Activated CD8-positive, alpha-beta memory T cell treated with anti-CD3 and anti-CD28 coated beads for 4 hours (primary cell): ENCODE data around the gene COL11A2.

Source experiments
- DNase-seq, 2 donors: peaks; one replicate each; pipeline ENCODE4 v3.0.0-alpha.2; 2020; ENCODE audit warnings: low read depth in 2 of 2

The COL11A2 gene

DNA sequence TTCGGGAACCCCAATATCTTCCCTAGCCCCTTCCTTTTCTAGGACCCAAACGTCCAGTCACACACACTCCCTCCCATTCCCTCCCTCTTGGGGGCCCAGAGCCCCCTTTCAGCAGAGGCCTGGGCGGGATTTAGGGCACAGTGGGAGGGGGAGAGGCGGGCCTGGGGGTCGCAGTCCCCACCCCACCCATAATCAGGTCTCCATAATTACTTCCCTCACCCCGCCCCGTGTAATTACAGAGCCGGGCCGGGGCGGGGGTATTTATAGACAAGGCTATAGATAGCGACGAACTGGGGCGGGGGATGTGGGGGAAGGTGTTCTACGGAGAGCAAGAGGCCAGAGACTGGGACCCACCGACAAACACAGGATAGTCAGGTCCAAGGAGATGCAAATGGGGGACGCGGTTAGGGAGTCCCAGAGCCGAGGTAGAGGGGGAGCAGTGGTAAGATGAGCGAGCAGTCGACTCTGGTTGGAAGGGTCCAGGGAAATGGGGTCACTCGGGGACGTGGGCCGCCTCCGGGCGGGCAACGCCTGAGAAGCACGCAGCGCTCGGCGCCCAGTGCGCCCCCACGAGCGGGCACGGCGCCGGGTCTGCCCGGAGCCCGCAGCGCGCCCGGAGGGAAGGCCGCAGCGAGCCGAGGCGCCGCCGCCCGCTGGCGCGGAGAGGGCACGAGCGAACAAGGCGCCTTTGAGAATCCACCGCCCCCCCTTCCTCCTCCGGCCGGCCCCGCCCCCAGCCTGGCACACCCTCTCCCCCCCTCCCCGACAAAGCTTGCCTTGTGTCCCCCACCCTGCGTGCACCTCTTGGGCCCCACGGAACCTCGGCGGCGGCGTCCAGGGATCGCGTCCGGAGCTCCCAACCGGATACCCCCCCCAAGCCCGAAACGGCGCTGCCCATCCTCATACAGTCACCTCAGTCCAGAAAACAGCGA lies 670 bp upstream of the COL11A2 start:
- no peak for DNase-seq

DNA sequence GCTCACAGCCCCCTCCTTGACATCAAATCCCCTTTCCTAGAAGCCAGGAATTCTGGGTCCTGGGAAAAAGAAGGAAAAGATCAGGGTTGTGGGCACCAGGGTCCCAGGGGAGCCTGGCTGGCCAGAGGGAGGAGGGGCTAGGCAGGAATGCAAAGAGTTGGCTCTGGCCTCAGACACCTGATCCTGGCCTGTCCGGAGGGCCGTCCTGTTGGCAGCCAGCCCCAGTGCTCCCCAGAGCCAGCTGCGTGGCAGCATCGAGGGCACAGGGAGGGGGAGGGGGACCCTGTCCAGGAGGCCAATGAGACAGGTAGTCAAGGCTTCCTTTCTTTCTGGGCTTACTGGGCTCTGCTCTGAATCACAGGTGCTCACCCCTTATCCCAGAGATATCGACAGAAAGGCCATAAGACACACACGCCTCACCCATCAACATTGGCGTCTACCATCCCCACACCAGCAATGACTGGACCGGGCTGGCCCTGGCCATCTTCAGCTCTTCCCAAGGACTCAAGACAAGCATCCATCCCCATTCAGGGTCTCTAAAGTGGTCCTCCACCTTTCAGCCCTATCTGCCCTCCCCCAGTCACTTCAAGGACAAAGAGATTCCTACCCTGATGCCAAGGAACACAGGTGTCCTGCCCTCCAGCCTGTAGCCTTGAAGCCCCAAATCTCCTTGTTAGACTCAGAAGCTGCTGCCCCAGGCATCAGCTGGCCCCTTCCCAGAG lies 723 bp downstream of the COL11A2 start:
- no peak for DNase-seq

DNA sequence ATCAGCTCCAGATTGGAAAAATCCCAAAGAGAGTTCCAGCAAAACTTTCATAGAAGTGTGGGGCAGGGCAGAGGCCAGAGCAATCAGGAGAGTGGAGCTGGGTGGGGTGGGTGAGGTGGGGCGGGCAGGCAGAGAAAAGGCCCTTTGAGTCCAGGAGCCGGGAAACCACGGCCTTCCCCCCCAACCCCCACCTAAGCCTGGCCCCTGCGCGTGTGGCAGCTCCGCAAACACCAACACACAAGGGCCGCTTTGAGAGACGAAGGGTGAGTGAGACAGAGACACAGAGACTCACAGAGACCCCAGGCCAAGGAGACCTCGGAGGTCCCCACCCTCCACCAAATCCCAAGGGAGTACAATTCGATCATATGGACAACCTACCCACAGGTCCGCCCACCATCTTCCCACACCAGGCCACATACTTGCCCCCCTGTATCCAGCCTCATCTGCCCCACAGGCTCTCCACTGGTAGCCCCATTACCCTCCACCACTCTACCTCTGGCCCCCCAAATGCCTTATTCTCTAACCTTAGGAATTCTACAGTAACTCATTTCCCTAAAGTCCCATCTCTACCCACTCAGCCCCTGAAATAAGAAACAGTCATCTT lies 1.7 kb downstream of the COL11A2 start:
- DNase-seq = no peak

- no peak for DNase-seq
These were observed 2.4 kb downstream of the COL11A2 start for GRCh38 chr6:33189625-33190448.

DNA sequence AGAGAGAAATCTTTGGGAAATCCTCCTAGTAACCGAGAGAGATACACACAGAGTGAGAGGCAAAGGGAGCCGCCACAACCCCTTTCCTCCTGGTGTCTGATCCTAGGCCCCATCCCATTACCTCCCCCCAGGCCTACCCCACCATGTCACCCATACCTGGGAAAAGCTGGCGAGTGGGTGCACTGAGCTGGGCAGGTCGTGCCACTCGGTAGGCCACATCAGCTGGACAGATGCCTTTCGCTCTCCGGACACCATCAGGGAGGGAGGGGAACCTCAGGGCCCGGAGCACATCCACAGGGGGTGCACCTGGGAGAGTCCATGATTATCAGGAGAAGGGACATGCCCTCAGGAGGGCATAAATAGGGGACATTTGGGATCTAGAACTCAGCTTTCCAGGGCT lies 3.1 kb downstream of the COL11A2 start:
- DNase-seq = no peak

GRCh38 chr6:33187809-33188208 lies 4.5 kb downstream of the COL11A2 start:
- no peak for DNase-seq

DNA sequence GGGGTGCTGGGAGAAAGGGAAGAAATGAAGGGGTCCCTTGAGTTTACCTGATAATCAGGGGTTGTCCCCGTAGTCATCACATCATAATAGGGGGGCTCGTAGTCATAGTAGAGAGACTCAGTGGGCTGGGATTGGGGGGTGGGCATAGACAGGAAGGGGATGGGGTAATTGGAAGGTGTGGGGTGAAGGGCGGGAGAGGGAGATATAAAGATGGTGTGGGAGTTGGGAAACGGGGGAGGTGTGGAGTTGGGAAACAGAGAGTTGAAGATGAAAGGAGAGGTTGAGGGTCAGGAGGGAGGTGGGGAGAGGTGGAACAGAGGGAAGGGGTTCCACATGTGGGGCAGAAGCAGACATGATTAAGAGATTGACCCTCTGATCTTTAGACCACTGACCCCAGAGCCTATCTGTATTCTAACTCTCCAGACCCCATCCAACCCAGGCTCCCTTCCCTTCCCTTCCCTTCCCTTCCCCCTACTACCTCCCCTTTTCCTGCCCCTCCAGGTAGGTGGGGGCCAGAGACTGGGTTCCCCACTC lies 6.5 kb downstream of the COL11A2 start:
- no peak for DNase-seq

DNA sequence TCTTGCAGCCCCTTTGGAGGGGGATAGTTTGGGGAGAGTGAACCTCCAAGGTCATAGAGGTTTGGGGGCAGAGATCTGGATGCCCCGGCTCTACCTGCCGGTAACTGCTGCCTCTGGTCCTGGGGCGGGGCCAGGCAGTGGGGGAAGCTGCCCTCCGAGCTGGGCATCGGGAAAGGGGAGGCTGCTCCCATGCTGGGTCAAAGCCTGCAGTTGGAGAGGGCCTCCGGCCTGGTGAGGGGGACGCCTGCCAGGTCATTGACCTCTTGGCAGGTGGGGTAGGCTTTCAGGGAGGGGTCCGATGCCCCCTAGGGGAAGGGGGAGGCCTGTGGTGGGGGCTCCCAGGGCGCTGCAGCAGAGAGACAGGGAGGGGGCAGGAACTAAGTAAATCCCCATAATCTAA lies 7.1 kb downstream of the COL11A2 start:
- no peak for DNase-seq

DNA sequence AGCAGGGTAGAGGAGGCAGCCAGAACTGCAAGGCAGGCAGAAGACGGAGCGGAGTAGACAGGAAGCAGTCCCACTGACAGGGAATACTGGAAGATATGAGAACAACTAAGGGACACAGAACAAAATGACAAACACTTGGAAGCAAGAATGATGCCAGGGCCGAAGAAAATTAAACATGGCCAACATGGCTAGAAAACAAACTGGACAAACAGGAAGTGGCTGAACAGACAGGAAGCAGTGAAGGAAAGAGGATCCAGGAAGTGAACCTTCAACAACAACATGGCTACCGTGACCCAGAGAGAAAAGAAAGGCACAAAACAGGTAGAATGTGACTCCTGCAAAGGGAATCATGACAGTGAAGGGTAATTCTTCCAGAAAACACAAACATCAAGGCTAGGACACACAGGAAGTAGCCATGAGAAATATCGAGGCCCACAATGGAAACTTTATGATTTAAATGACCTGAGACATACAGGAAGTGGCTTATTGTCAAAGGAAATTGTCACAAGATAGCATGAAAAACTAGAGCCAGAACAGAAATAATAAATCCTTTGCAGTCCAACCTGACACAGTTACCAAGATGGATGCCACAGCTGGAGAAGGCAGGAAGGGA lies 9.1 kb downstream of the COL11A2 start:
- DNase-seq = no peak

DNA sequence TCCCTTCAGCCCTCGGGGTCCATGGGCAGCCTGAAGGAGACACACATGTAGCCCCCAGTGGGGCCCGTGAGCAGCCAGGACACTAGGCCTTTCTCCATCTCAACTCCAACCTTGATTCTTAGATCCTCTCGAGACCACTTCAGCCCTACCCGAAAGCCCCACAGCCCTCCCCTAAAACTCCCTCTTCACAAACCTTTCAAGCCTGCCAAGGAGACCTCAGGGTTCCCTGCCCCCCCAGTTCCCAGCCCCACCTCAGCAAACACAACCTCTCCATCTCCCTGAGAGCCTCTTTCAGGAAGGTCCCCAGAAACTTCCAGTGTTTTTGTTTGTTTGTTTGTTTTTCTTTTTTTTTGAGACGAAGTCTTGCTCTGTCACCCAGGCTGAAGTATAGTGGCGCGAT lies 11.1 kb downstream of the COL11A2 start:
- DNase-seq = no peak

- no peak for DNase-seq
These were observed 13.4 kb downstream of the COL11A2 start for GRCh38 chr6:33178755-33179475.

GRCh38 chr6:33177552-33178446 lies 14.5 kb downstream of the COL11A2 start:
- no peak for DNase-seq

DNA sequence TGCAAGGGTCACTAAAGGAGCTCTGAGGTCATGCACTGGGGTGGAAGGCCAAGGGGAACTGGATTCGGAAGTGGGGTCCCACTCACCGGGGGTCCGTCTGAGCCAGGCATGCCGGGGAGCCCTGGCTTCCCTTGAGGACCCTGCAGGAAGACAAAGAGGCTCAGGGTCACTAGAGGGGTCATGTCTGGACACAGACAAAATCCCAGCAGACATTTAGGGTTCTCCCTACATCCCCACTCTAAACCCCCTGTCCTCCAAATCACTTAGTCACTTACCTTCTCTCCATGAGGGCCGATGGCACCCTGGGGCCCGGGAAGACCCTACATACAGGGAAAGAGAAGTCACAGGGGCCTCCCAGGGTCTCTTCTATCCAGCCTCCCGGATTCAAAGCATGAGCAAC lies 15.4 kb downstream of the COL11A2 start:
- DNase-seq = no peak

DNA sequence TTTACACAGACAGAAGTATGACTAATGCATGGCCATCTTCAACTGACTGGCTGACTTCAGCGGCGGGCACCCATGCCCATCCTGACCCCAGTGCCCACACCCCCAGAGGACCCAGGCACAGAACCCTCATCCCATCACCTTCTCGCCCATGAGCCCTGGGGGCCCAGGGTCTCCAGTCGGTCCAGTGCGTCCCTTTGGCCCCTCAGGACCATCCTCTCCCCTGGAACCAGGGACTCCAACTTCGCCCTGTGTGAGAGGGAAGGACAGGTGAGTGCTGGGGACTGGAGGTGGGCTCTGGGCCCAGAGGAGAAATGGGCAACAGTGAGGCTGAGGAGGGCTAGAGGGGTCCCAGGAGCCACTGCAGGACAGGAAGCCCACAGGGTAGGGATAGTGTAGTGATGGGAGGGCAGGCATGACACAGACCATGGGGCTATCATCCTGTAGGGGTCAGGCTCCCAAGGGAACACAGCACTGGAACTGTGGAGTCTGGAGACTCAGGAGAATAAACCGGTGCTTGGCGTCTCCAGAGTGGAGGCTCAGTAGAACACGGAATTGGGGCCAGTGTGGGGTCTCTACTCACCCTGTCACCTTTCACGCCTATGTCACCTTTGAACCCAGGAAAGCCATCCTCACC lies 16.7 kb downstream of the COL11A2 start:
- no peak for DNase-seq

- no peak for DNase-seq
These were observed 17.5 kb downstream of the COL11A2 start for GRCh38 chr6:33174784-33175183.

DNA sequence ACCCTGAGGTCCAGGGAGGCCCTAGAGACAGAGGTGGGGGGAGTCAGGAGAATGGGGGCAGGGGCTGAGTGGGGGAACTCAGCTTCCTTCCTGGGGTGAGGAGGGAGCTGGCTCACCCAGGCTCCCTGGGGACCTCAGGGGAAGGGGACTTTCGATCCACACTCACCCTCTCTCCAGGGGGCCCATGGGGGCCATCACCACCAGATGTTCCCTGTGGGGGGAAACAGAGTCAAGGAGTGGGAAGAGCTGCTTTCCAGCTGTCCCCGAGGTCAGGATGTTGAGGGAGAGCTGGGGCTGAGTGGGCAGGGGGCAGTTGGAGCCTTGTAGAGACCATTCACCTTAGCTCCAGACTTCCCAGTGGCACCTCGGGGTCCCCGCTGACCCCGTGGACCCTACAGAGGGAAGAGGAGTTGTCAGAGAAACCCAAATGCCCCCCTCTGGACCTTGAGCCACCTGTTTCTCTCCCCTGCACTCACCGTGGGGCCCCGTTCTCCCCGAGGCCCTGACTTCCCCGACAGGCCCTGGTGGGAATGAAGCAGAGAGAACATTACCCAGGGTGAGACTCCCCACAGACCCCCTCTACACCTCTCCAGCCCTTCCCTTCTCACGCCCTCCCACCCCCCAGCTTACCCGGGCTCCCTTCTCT lies 18.6 kb downstream of the COL11A2 start:
- DNase-seq = no peak

GRCh38 chr6:33172688-33173534 lies 19.4 kb downstream of the COL11A2 start:
- DNase-seq = no peak
